T1000 (cell line): ENCODE measurements around the gene COL9A1.

ENCODE experiments used
- DNase-seq: peaks from one replicate; lab custom pipeline; 2025; ENCODE audit warnings: mixed read lengths; lab: John Stamatoyannopoulos, UW

The COL9A1 gene

GRCh38 chr6:70286905-70287304 is 16.0 kb downstream of the COL9A1 start:
- no peak for DNase-seq

GRCh38 chr6:70285201-70285600 is 17.7 kb downstream of the COL9A1 start:
- no peak for DNase-seq

GRCh38 chr6:70282919-70283461 is 19.9 kb downstream of the COL9A1 start:
- no peak for DNase-seq

- no peak for DNase-seq
Observed at GRCh38 chr6:70282312-70282918, 20.5 kb downstream of the COL9A1 start.

- no peak for DNase-seq
Observed at GRCh38 chr6:70281923-70282311, 21.0 kb downstream of the COL9A1 start.

GRCh38 chr6:70280400-70280853 is 22.5 kb downstream of the COL9A1 start:
- no peak for DNase-seq

GRCh38 chr6:70277470-70277869 is 25.4 kb downstream of the COL9A1 start:
- no peak for DNase-seq

- no peak for DNase-seq
Observed at GRCh38 chr6:70274338-70274737, 28.5 kb downstream of the COL9A1 start.

- no peak for DNase-seq
Observed at GRCh38 chr6:70272071-70272470, 30.8 kb downstream of the COL9A1 start.

- no peak for DNase-seq
Observed at GRCh38 chr6:70270287-70271005, 32.4 kb downstream of the COL9A1 start.

- DNase-seq: no peak
Observed at GRCh38 chr6:70266142-70266541, 36.7 kb downstream of the COL9A1 start.

- no peak for DNase-seq
Observed at GRCh38 chr6:70264306-70264705, 38.6 kb downstream of the COL9A1 start.

GRCh38 chr6:70258483-70258882 is 44.4 kb downstream of the COL9A1 start:
- no peak for DNase-seq

GRCh38 chr6:70257768-70258273 is 45.1 kb downstream of the COL9A1 start:
- no peak for DNase-seq

GRCh38 chr6:70254784-70255183 is 48.1 kb downstream of the COL9A1 start:
- DNase-seq: no peak

- no peak for DNase-seq
Observed at GRCh38 chr6:70253923-70254322, 49.0 kb downstream of the COL9A1 start.

- no peak for DNase-seq
Observed at GRCh38 chr6:70252604-70253003, 50.3 kb downstream of the COL9A1 start.

GRCh38 chr6:70246118-70246517 is 56.8 kb downstream of the COL9A1 start:
- DNase-seq: no peak

GRCh38 chr6:70241991-70242420 is 60.9 kb downstream of the COL9A1 start:
- DNase-seq: no peak

- no peak for DNase-seq
Observed at GRCh38 chr6:70241031-70241430, 61.9 kb downstream of the COL9A1 start.

- DNase-seq: no peak
Observed at GRCh38 chr6:70236343-70236742, 66.5 kb downstream of the COL9A1 start.

- no peak for DNase-seq
Observed at GRCh38 chr6:70234561-70235236, 68.2 kb downstream of the COL9A1 start.

GRCh38 chr6:70231311-70231710 is 71.6 kb downstream of the COL9A1 start:
- DNase-seq: no peak
